Natural killer cell (primary cell): Measurements from ENCODE around the gene IPO4. TPM values are rescaled to one million over a fixed set of nuclear protein-coding genes. Genes with fewer than 3 reads are reported as not detected.

Experiments
- ATAC-seq, 3 donors: fragments of 150-1000 bp in 2 of 3; fragments of 200-7000 bp in 1 of 3; cut with Tn5 transposase; 1 replicate in 1 of 3; 2 replicates in 2 of 3; pipeline ENCODE4 v1.10.0; 2021; ENCODE audit warnings: mild to moderate bottlenecking in 2 of 3, moderate library complexity in 2 of 3
- DNase-seq, 2 donors: peaks; one replicate each; pipeline versions ENCODE4 v3.0.0 to v3.0.0-alpha.2; 2013 to 2021; ENCODE audit warnings: mixed read lengths in 1 of 2
- H3K27ac ChIP-seq: one replicate; pipeline ENCODE4 v1.5.1; 2013; ENCODE audit warnings: mild to moderate bottlenecking, low read length
- H3K27me3 ChIP-seq: one replicate; pipeline ENCODE4 v1.6.1; 2013; ENCODE audit warnings: low read length; ENCODE audit not compliant: control insufficient read depth, insufficient read depth
- H3K36me3 ChIP-seq: one replicate; pipeline ENCODE4 v1.6.1; 2013; ENCODE audit warnings: low read length; ENCODE audit not compliant: control insufficient read depth, insufficient read depth
- H3K4me1 ChIP-seq: one replicate; pipeline ENCODE4 v1.6.1; 2013; ENCODE audit warnings: low read length; ENCODE audit not compliant: control insufficient read depth, insufficient read depth
- H3K4me3 ChIP-seq: one replicate; pipeline ENCODE4 v1.5.1; 2013; ENCODE audit warnings: low read length
- H3K9me3 ChIP-seq: one replicate; pipeline ENCODE4 v1.6.1; 2013; ENCODE audit warnings: low read length; ENCODE audit not compliant: control insufficient read depth, insufficient read depth
- H3K27ac Mint-ChIP-seq, 2 donors: one replicate each; pipeline ENCODE4 v1.8.0; 2022; ENCODE audit warnings: mild to moderate bottlenecking in 2 of 2, mixed read lengths in 2 of 2, moderate library complexity in 1 of 2
- H3K27me3 Mint-ChIP-seq, 2 donors: one replicate each; pipeline ENCODE4 v1.8.0; 2022; ENCODE audit warnings: low read depth in 2 of 2, mixed read lengths in 2 of 2
- H3K36me3 Mint-ChIP-seq: one replicate; pipeline ENCODE4 v1.8.0; 2022; ENCODE audit warnings: mixed read lengths
- H3K4me1 Mint-ChIP-seq, 2 donors: one replicate each; pipeline ENCODE4 v1.8.0; 2022; ENCODE audit warnings: mixed read lengths in 2 of 2
- H3K4me3 Mint-ChIP-seq: one replicate; pipeline ENCODE4 v1.8.0; 2022; ENCODE audit warnings: mild to moderate bottlenecking, moderate library complexity, mixed read lengths
- H3K9me3 Mint-ChIP-seq, 2 donors: one replicate each; pipeline ENCODE4 v1.8.0; 2022; ENCODE audit warnings: mixed read lengths in 2 of 2
- CTCF ChIP-seq: fragments of 200-600 bp; IDR thresholded peaks from one replicate; pipeline ENCODE4 v1.8.0; 2022; ENCODE audit warnings: antibody characterized with exemption
- WGBS: methylation state at CpG from one replicate; pipeline ENCODE4 v1.1.7; 2013; ENCODE audit warnings: missing lambda C conversion rate; ENCODE audit not compliant: insufficient coverage; 5-methylcytosine and 5-hydroxymethylcytosine counted together
- intact Hi-C: fragments of 100-400 bp; cut with micrococcal nuclease; formaldehyde crosslinking; loops from one replicate; pipeline ENCODE4 v1.14.2; 2022
- total RNA-seq, 4 donors: library from RNA; stranded (reverse); fragments of 120-200 nt in 1 of 4; gene quantifications; one replicate each; pipeline versions ENCODE4 v1.2.3 to v1.2.4, GENCODE V29; 2013 to 2022

IPO4 gene
- 10 to 100 TPM; 46.2 to 61.5 (median 51.9) TPM for total RNA-seq
- 20.8 TPM for total RNA-seq (2013)

DNA sequence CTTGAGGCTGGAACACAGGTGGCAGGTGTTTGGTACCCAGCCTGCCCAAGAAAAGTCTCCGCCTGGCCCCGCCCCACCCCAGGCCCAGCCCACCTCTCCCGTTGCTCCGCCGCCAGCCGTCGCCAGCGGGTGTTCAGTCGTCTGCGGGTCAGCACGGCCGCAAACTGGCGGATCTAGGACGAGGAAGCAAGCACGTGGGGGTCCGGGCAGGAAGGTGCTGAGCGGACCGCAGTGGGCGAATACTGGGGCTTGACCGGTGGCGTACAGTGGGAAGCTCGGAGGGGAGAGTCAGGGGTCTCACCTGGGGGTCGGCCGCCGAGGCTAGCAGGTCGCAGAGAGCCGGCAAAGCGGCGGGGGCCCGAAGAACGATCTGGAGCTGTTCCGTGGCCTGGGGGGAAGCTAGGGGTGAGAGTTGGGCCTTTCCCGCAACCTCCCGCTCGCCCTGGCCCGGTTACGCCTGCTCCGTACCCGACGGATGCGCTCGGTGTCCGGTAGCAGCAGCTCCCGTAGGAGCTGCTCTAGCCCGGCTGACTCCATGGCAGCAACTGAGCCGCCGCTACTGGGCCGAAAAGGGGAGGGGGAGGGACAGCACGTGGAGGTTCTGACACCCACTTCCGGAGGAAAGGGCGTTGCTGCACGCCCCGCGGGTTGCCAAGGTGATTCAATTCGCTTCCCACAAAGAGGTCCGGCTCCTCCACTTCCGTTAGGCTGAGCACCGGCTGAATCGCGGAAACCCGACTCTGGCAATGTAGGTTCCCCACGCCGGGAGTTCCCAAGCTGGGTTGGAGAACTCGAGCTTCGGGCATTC, at the start of gene IPO4:
Gene IPO4 (minus strand): TSS at position 566 of the 808 bp plus-strand sequence. CDS start 29 bp downstream, at position 537.
- Mint-ChIP-seq H3K36me3 (no peaks in the 10 kb centered on the region), H3K27me3 (no peaks in the 10 kb centered on the region), H3K27ac (peak within 1 kb of the TSS; percentile 83 to 97), H3K4me1 (peaks cover 26 to 34% of the 10 kb centered on the region in 2 donors), H3K4me3 (peak within 1 kb of the TSS; percentile 85), H3K9me3 (no peaks in the 10 kb centered on the region)
- no peaks in the 10 kb centered on the region for H3K27me3 ChIP-seq
- peak; percentile 92 to 97 (median 93) for ATAC-seq
- peaks cover 23% of the 10 kb centered on the region for H3K4me1 ChIP-seq
- intact Hi-C loops: loop anchor here (1.0 to 2.0 kb wide), 4 partner anchors 25 to 110 kb away; partner anchors contain the start of genes CHMP4A, DCAF11, DHRS1 and NOP9
- under 1% methylated on average over 65 of the region's 65 CpGs for WGBS
- peaks cover 38% of the 10 kb centered on the region for H3K36me3 ChIP-seq
- H3K9me3 ChIP-seq: no peaks in the 10 kb centered on the region
- H3K4me3 ChIP-seq: peak within 1 kb of the TSS; percentile 56
- peak within 1 kb of the TSS; percentile 68 for H3K27ac ChIP-seq
- DNase-seq: peak; percentile 87 to 98
- no peak for TF ChIP-seq CTCF

DNA sequence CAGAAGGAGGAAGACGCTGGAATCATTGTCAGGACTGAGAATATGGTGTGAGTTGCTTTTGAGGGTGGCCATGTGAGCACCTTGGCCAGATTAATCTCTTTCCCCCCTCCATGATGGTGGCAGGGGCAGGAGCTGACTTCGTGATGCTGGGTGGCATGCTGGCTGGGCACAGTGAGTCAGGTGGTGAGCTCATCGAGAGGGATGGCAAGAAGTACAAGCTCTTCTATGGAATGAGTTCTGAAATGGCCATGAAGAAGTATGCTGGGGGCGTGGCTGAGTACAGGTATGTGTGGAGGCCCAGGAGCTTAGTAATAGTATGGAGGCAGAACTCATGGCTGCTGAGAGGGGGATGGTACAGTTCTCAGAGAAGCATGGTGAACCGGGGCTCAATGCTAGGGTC, 49.5 kb upstream of the IPO4 start:
- no peak for DNase-seq
- no peak overlapping the region for H3K27ac ChIP-seq
- peaks cover 66% of the 10 kb centered on the region for H3K36me3 ChIP-seq
- H3K9me3 ChIP-seq: no peaks in the 10 kb centered on the region
- intact Hi-C loops: no loop called here
- Mint-ChIP-seq H3K27ac (peak overlapping the region; percentile 40 to 100), H3K4me3 (peak overlapping the region; percentile 14), H3K9me3 (no peaks in the 10 kb centered on the region), H3K27me3 (no peaks in the 10 kb centered on the region), H3K4me1 (peaks cover 75 to 86% of the 10 kb centered on the region in 2 donors), H3K36me3 (peaks cover 22% of the 10 kb centered on the region)
- no peak overlapping the region for H3K4me3 ChIP-seq
- TF ChIP-seq CTCF: no peak
- H3K4me1 ChIP-seq: peaks cover 32% of the 10 kb centered on the region
- 97% methylated on average over 4 of the region's 5 CpGs for WGBS
- H3K27me3 ChIP-seq: no peaks in the 10 kb centered on the region
- ATAC-seq: no peak

DNA sequence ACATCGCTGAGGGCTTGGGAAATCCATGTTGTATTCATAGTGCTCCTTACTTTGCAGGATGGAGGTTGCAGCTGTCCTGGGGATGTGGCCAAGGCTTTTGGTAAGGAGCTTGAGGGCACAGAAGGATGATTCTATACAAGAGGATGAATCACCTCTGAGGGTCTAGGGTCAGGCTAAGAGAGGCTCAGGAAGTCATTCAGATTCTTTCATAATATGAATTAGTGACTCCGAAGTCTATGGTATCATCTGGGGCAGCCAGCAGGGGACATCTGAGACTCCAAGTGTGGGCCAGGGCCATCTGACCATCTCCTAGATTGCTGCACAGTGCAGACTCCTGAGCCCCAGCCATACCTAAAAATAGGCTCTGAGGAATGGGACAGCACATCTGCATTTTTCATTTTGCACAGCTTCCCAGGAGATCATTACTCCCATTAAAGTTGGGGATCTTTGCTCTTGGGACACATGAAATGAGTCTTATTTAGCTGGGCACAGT, 48.9 kb upstream of the IPO4 start:
- peaks cover 22% of the 10 kb centered on the region for H3K36me3 Mint-ChIP-seq

More for the DNA sequence above, 48.9 kb upstream of the IPO4 start:
- no peak for TF ChIP-seq CTCF
- Mint-ChIP-seq H3K4me1 (peaks cover 69 to 85% of the 10 kb centered on the region in 2 donors), H3K27me3 (no peaks in the 10 kb centered on the region), H3K9me3 (no peaks in the 10 kb centered on the region), H3K4me3 (peak overlapping the region; percentile 14), H3K27ac (peak overlapping the region; percentile 40 to 100)
- H3K36me3 ChIP-seq: peaks cover 66% of the 10 kb centered on the region
- no peak overlapping the region for H3K27ac ChIP-seq
- intact Hi-C loops: no loop called here
- ATAC-seq (no peak), DNase-seq (no peak)
- no peaks in the 10 kb centered on the region for H3K27me3 ChIP-seq
- H3K4me3 ChIP-seq: no peak overlapping the region
- WGBS: 100% methylated on average over 2 of the region's 2 CpGs
- H3K4me1 ChIP-seq: peaks cover 34% of the 10 kb centered on the region
- H3K9me3 ChIP-seq: no peaks in the 10 kb centered on the region
